HG02763 (cell line): ENCODE measurements around the gene MND1.
A peak's percentile ranks its signal among the peaks of the same experiment; 100 is the strongest.
"Not testable (repeated sequence)": the region's sequence is repeated elsewhere in the genome, so short reads cannot be mapped to it uniquely, and the experiment has no call there.

Source experiments
- ATAC-seq: cut with Tn5 transposase; IDR thresholded peaks from one replicate; pipeline ENCODE4 v1.9.1; 2021; ENCODE audit warnings: mild to moderate bottlenecking, moderate library complexity; ENCODE audit not compliant: unreplicated experiment

Gene MND1

GRCh38 chr4:153438916-153439756 is 94.6 kb downstream of the MND1 start:
- peak; percentile 58 for ATAC-seq

GRCh38 chr4:153439831-153440230 is 95.3 kb downstream of the MND1 start:
- ATAC-seq = no peak

GRCh38 chr4:153440475-153440874 is 96.0 kb downstream of the MND1 start:
- ATAC-seq = no peak

- ATAC-seq = no peak
Observed at GRCh38 chr4:153447175-153447905, 102.9 kb downstream of the MND1 start.

GRCh38 chr4:153448003-153448731 is 103.7 kb downstream of the MND1 start:
- ATAC-seq = no peak

GRCh38 chr4:153449338-153449737 is 104.8 kb downstream of the MND1 start:
- ATAC-seq = no peak

- no peak for ATAC-seq
Observed at GRCh38 chr4:153450544-153450917, 106.0 kb downstream of the MND1 start.

GRCh38 chr4:153451145-153451544 is 106.7 kb downstream of the MND1 start:
- not testable (repeated sequence) for ATAC-seq

GRCh38 chr4:153451911-153452657 is 107.6 kb downstream of the MND1 start:
- no peak for ATAC-seq

GRCh38 chr4:153452658-153453378 is 108.3 kb downstream of the MND1 start:
- ATAC-seq = no peak

GRCh38 chr4:153453402-153453801 is 108.9 kb downstream of the MND1 start:
- no peak for ATAC-seq

- ATAC-seq = no peak
Observed at GRCh38 chr4:153458969-153459368, 114.5 kb downstream of the MND1 start.

GRCh38 chr4:153461549-153461948 is 117.1 kb downstream of the MND1 start:
- ATAC-seq = not testable (repeated sequence)

GRCh38 chr4:153464068-153464467 is 119.6 kb downstream of the MND1 start:
- ATAC-seq = no peak
